Frontal cortex (tissue), 4 donors: ENCODE data around the gene HLA-DQA2. TPM values are rescaled to one million over a fixed set of nuclear protein-coding genes. Genes with fewer than 3 reads are reported as not detected.
"Not testable (repeated sequence)": the region's sequence is repeated elsewhere in the genome, so short reads cannot be mapped to it uniquely, and the experiment has no call there.

Experiments
- DNase-seq, 2 donors: peaks; one replicate each; pipeline ENCODE4 v3.0.0; 2012; ENCODE audit warnings: low spot score in 2 of 2
- FAIRE-seq: peaks from 2 replicates; lab custom pipeline; 2012; peaks lifted over from hg19 to GRCh38; lab: Jason Lieb, UNC
- small RNA-seq: library from RNA; depleted of rRNA; stranded (forward); fragments of <200 nt; gene quantifications from one replicate; pipeline ENCODE3, GENCODE V24; 2014
- total RNA-seq: library from RNA; depleted of rRNA; stranded (reverse); fragments of >200 nt; gene quantifications from one replicate; pipeline ENCODE4 v1.2.3, GENCODE V29; 2014
- donor health status: control.
- donor health status: control.
- donor health status: control.

HLA-DQA2 gene
- total RNA-seq, 1 donor from 2014 or later: not detected

GRCh38 chr6:32774426-32774825 lies 33.2 kb downstream of the HLA-DQA2 start:
- DNase-seq: no peak
- FAIRE-seq: no peak

GRCh38 chr6:32775071-32775470 lies 33.9 kb downstream of the HLA-DQA2 start:
- FAIRE-seq: no peak

GRCh38 chr6:32779036-32779435 lies 37.8 kb downstream of the HLA-DQA2 start:
- DNase-seq (no peak), FAIRE-seq (no peak)

More at GRCh38 chr6:32775071-32775470, 33.9 kb downstream of the HLA-DQA2 start:
- DNase-seq: no peak

DNA sequence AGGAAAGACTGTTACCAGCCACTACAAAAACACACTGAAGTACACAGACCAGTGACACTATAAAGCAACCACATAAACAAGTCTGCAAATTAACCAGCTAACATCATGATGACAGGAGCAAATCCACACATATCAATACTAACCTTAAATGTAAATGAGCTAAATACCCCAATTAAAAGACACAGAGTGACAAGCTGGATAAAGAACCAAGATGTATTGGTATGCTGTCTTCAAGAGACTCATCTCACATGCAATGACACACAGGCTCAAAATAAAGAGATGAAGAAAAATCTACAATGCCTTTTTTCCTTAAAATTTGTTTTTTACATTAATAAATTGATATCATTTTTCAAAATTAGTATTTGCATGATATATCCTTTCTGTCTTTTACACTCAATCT lies 41.7 kb downstream of the HLA-DQA2 start:
- not testable (repeated sequence) for FAIRE-seq, DNase-seq

DNA sequence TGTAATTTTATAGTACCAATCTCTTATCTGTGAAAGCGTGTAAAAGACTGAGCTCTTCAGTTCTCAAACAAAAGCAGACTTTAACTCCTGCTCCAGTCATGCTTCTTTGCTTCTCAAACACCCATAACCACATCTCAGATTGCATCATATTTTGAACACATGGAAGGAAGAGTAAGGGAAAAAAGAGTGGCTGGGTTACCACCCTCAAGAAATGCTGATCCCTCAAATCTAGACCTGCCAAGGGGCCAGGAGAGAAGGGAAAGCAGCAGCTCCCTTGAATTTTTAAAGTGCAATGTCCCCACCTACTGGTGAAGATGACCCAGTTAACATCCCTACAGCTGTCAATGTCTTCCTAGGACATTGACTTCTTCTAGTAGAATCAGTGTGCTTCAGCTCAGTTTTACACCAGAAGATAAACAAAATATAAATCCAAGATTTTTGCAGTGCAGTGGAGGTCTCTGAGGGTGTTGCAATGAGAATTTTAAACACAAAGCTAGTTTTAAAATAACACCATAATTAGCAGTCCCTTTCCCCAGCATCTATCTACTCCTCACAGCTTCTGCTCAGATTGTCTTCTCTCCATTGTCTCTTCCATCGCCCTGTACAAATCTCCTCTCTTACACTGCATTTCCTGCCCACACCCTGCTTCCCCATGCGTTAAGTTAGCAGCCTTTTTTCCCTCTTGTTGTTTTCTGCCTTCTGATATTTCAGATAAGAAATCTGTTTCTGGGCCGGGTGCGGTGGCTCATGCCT lies 44.8 kb downstream of the HLA-DQA2 start:
- FAIRE-seq (no peak), DNase-seq (peak in 1 of 2 donors; percentile 25)

DNA sequence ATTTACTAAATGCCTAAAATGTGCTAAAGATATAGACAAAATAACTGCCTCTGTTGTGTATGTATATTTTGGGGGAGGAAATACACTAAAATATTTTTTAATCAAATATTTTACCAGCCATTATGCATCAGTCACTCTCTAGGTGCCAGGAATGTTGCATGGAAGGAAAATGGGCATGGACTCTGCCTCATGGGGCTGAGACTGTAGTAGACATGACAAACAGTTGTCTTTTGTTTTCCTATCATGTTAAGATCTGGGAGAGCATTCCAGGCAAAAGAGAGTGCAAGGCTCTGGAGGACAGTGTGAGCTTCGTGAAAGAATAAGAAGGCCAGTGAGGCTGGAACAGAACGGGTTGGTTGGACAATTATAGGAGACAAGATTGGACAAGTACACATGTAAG lies 49.1 kb downstream of the HLA-DQA2 start:
- DNase-seq (no peak), FAIRE-seq (no peak)

DNA sequence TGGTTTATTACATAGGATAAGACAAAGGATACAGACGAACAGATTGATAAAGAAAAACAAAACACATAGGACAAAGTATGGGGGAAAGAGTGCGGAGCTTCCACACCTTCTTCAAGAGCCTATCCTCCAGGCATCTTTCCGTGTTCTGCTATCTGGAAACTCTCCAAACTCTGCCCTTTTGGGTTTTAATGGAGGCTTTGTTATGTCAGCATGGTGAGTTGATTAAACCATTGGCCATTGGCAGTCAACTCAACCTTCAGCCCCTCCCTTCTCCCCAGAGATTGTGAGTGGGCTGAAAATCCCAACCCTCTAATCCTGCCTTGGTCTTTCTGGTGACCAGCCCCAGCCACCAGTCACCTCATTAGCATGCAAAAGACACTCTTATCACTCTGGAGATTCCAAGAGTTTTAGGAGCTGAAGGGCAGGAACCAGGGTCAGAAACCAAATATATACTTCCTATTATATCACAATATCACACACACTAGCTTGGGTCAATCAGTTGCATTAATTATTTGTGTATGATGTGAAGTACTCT lies 51.8 kb downstream of the HLA-DQA2 start:
- FAIRE-seq: no peak
- no peak for DNase-seq

DNA sequence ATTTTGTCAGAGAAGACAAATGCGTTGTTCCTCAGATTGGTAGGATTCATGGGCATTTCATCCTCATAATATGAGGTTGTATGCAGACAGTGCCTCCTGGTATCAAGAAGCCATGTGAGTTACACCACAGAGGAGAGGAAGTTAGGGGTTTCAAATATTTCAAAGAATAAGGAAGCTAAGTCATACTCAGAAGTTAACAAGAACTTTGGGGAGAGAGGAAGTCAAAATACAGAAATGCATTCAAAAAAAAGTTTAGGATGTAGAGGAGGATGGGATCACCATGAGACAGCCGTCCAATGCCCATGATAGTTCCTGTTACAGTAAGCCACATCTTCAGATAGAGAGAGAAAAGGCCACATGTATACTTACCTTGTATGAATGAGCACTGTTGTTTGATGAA lies 53.3 kb downstream of the HLA-DQA2 start:
- no peak for DNase-seq
- no peak for FAIRE-seq

Small RNA genes within 50 kb of the gene (small RNA-seq; reads per million reads assigned to genes)
- gene MIR3135B: not detected

Other genes starting within 250 kb of the HLA-DQA2 start
- 1.6 TPM for gene HLA-DRB5, start 211.1 kb upstream of the HLA-DQA2 start, total RNA-seq
- 3.7 TPM for gene HLA-DRB1, start 151.5 kb upstream of the HLA-DQA2 start, total RNA-seq
- gene HLA-DQA1, start 104.0 kb upstream of the HLA-DQA2 start, total RNA-seq: not detected
- gene HLA-DQB1, start 74.7 kb upstream of the HLA-DQA2 start, total RNA-seq: 0.41 TPM
- not detected for gene HLA-DQB2, start 22.1 kb downstream of the HLA-DQA2 start, total RNA-seq
- not detected for gene HLA-DOB, start 75.6 kb downstream of the HLA-DQA2 start, total RNA-seq
- 2.4 TPM for gene TAP2, start 97.3 kb downstream of the HLA-DQA2 start, total RNA-seq
- 3.3 TPM for gene PSMB8, start 102.7 kb downstream of the HLA-DQA2 start, total RNA-seq
- gene TAP1, start 112.3 kb downstream of the HLA-DQA2 start, total RNA-seq: 3.7 TPM
- 0.82 TPM for gene PSMB9, start 112.8 kb downstream of the HLA-DQA2 start, total RNA-seq
- gene HLA-DMB, start 199.6 kb downstream of the HLA-DQA2 start, total RNA-seq: 0.82 TPM
- gene HLA-DMA, start 211.7 kb downstream of the HLA-DQA2 start, total RNA-seq: 0.82 TPM
- 55.8 TPM for gene BRD2, start 227.2 kb downstream of the HLA-DQA2 start, total RNA-seq